22Rv1 (cell line): ENCODE data around the gene PTPRM.
A peak's percentile ranks its signal among the peaks of the same experiment; 100 is the strongest.

Experiments used
- H3K27ac ChIP-seq: fragments of 450-650 bp; 2 replicates; pipeline ENCODE4 v1.5.1; 2017
- CTCF ChIP-seq: fragments of 450-650 bp; IDR thresholded peaks from 2 replicates; pipeline ENCODE4 v1.5.1; 2017; ENCODE audit warnings: mild to moderate bottlenecking
- ZFX ChIP-seq: fragments of 450-650 bp; IDR thresholded peaks from 2 replicates; pipeline ENCODE4 v1.6.1; 2017; ENCODE audit warnings: antibody characterized with exemption, borderline replicate concordance

PTPRM gene

GRCh38 chr18:8324343-8325065 is 757.4 kb downstream of the PTPRM start:
- H3K27ac ChIP-seq: no peak overlapping the region
- TF ChIP-seq ZFX (no peak), CTCF (peak; percentile 20; the same call in 1 of the 2 replicates)

GRCh38 chr18:8326763-8327394 is 759.8 kb downstream of the PTPRM start:
- no peak for TF ChIP-seq CTCF
- no peak for TF ChIP-seq ZFX
- H3K27ac ChIP-seq: no peak overlapping the region

GRCh38 chr18:8328126-8328525 is 761.0 kb downstream of the PTPRM start:
- H3K27ac ChIP-seq: no peak overlapping the region
- no peak for TF ChIP-seq CTCF
- TF ChIP-seq ZFX: no peak

GRCh38 chr18:8329186-8329771 is 762.2 kb downstream of the PTPRM start:
- no peak overlapping the region for H3K27ac ChIP-seq
- no peak for TF ChIP-seq ZFX
- no peak for TF ChIP-seq CTCF

GRCh38 chr18:8330575-8330974 is 763.5 kb downstream of the PTPRM start:
- no peak overlapping the region for H3K27ac ChIP-seq
- TF ChIP-seq ZFX: no peak
- TF ChIP-seq CTCF: no peak

GRCh38 chr18:8332286-8332685 is 765.2 kb downstream of the PTPRM start:
- H3K27ac ChIP-seq: no peak overlapping the region
- no peak for TF ChIP-seq ZFX
- no peak for TF ChIP-seq CTCF

GRCh38 chr18:8333961-8334360 is 766.8 kb downstream of the PTPRM start:
- TF ChIP-seq CTCF (no peak), ZFX (no peak)
- no peak overlapping the region for H3K27ac ChIP-seq
